Prostate gland (tissue), 2 donors: ENCODE measurements around the gene SERINC4.

Experiments used
- CTCF ChIP-seq, 4 experiments: fragments of 200-600 bp in 2 of 4; fragments of 450-650 bp in 2 of 4; sonication (generic) in 2 of 4; IDR thresholded peaks; 1 replicate in 3 of 4; 2 replicates in 1 of 4; pipeline ENCODE4 v1.5.1; 2016 to 2019; ENCODE audit warnings: antibody characterized with exemption in 4 of 4, mild to moderate bottlenecking in 2 of 4, moderate library complexity in 2 of 4
- POLR2A ChIP-seq: fragments of 450-650 bp; IDR thresholded peaks from one replicate; pipeline ENCODE4 v1.6.1; 2016; ENCODE audit warnings: antibody characterized with exemption, mild to moderate bottlenecking
- POLR2AphosphoS5 ChIP-seq: sonication (generic); formaldehyde crosslinking; IDR thresholded peaks from one replicate; pipeline ENCODE4 v1.6.1; 2017; ENCODE audit warnings: antibody characterized with exemption

GRCh38 chr15:43763819-43764446 is 36.1 kb downstream of the SERINC4 start:
- no peak for TF ChIP-seq CTCF (IDR thresholded peaks at IDR 0.05)
- no peak for TF ChIP-seq POLR2AphosphoS5
- no peak for TF ChIP-seq POLR2A
